GM12875 (cell line): Measurements from ENCODE around the gene MRPL3.

ENCODE experiments used
- H3K4me3 ChIP-seq: one replicate; pipeline ENCODE4 v1.5.1; 2011; ENCODE audit warnings: low read depth, low read length, control low read depth
- CTCF ChIP-seq: IDR thresholded peaks from 2 replicates; pipeline ENCODE4 v1.5.1; 2011; ENCODE audit warnings: low read depth, mild to moderate bottlenecking, control low read depth, inconsistent platforms, low read length, moderate library complexity, borderline replicate concordance; ENCODE audit not compliant: insufficient read depth

MRPL3 gene

DNA sequence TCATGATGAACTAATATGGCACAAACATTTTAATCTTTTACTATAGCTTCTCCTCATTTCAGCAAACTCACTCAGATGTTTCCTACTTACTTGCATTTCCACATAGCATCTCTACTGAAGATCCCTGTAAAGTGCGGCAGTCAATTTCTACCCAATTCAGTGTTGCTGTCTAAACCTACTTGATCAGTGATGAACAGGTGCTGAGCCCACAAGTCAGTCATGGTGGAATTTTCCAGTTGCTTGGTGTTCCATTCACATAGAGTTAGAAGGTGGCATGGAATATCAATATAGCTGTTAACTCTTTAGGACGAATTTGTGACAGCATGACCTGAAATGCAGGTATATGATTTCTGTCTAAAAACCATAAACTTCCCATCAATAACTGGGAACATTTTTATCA, 22.7 kb downstream of the MRPL3 start:
- no peak overlapping the region for H3K4me3 ChIP-seq
- TF ChIP-seq CTCF = no peak

GRCh38 chr3:131477813-131478212, 25.0 kb downstream of the MRPL3 start:
- no peak overlapping the region for H3K4me3 ChIP-seq
- no peak for TF ChIP-seq CTCF

DNA sequence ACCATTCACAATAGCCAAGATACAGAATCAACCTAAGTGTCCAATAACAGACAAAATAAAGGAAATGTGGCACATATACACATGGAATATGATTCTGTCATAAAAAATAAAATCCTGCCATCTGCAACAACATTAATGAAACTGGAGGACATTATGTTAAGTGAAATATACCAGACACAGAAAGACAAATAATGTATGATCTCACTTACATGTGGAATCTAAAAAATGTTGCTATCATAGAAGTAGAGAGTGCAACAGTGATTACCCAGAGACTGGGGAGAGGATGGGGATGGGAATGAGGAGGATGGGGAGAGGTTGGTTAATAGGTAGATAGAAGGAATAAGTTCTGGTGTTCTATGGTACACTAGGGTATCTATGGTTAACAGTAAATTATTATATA, 28.7 kb downstream of the MRPL3 start:
- H3K4me3 ChIP-seq = no peak overlapping the region
- no peak for TF ChIP-seq CTCF

GRCh38 chr3:131470377-131470776, 32.4 kb downstream of the MRPL3 start:
- no peak for TF ChIP-seq CTCF
- no peak overlapping the region for H3K4me3 ChIP-seq

GRCh38 chr3:131458653-131459052, 44.1 kb downstream of the MRPL3 start:
- no peak for TF ChIP-seq CTCF
- H3K4me3 ChIP-seq = no peak overlapping the region

GRCh38 chr3:131457220-131457619, 45.6 kb downstream of the MRPL3 start:
- no peak for TF ChIP-seq CTCF
- no peak overlapping the region for H3K4me3 ChIP-seq

DNA sequence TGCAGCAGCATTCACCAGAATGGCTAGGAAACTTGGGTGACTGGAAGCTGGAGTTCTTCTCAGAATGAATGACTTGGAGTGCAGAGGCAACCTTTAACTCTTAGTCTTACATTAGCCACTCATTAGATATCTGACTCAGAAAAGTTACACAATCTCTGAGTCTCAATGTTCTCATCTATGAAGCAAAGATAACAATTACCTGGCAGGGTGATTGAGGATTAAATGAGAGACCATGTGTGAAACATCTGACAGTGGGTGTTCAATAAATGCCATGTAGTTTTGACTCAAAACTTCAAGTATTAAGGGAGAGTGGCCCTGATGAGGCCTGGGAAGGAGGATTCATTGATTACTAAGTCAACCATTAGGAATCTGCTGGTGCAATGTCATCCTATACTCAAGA, 48.3 kb downstream of the MRPL3 start:
- H3K4me3 ChIP-seq = no peak overlapping the region
- no peak for TF ChIP-seq CTCF
